EL (cell line): Measurements from ENCODE around the gene SRXN1.

Source experiments
- DNase-seq: peaks from one replicate; pipeline ENCODE4 v3.0.0-alpha.2; 2016

The SRXN1 gene

GRCh38 chr20:675033-675452 lies 22.0 kb upstream of the SRXN1 start:
- DNase-seq = no peak

GRCh38 chr20:673603-674001 lies 20.6 kb upstream of the SRXN1 start:
- DNase-seq = no peak

DNA sequence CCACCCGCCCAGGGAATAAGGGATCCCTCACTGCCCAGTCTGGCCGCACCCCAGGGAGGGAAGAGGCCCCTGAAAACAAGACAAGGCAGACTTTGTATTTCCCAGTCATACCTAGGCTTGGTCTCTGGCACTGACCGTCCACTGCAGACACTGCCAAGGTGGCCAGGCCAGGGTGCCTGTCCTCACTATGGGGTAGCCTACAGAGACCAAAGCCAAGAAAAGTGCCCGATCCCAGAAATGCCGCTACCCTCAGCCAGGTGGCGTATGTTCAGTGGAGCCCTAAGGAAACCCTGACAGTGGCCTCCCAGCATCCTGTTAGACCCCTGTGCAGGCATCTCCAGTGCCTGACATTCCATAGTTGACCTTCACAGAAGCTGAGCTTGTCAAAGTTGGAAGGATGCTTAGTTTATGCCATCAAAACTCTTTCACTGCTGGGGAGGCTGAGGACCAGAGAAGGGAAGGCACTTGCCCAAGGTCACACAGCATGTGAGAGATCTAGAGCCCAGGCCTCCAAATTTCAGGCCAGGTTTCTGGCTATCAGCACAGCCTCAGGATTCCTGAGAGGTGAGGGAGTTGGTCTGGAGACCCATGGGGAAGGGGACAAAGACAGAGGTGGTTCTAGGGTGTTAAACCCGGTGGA lies 20.1 kb upstream of the SRXN1 start:
- no peak for DNase-seq

- DNase-seq = no peak
Observed at GRCh38 chr20:671252-672030, 18.4 kb upstream of the SRXN1 start.

DNA sequence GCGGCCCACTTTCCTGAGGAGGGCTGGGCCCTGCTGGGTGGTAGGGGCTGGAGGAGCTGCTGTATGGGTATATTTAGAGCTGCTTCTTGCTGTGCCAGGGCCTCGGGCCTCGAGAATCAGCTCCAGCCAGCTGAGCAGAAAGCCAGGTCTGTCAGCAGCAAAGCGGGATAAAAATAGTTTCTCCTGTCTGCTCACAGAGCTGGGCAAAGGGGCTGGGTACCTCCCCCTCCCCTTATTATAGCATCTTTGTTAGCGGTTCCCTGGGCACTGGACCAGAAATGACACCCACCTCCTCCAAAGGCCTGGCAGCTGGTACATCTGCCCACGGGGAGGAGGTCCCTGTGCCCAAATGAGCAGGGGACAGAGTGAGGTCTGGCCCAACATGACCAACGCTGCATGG lies 16.6 kb upstream of the SRXN1 start:
- DNase-seq = no peak

GRCh38 chr20:668638-669037 lies 15.6 kb upstream of the SRXN1 start:
- no peak for DNase-seq

DNA sequence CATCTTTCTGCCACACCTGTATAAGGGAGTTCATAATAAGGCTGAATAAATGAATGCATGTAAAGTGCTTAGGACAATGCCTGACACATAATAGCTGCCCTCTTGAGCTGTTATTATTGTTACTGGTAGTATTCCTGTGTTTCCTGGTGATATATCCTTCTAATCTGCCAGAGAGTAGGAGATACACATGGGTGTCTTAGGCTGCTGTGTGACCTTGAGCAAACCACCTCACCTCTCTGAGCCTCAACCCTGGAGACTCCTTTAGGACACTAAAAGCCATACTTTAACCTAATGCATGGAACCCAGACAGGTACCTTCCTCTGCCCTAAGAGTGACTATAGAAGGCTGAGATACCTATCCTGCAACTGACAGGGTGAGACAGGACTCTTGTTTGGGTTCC lies 15.1 kb upstream of the SRXN1 start:
- DNase-seq = no peak

GRCh38 chr20:667351-668034 lies 14.5 kb upstream of the SRXN1 start:
- DNase-seq = peak; percentile 49

- DNase-seq = no peak
Observed at GRCh38 chr20:666877-667276, 13.9 kb upstream of the SRXN1 start.

DNA sequence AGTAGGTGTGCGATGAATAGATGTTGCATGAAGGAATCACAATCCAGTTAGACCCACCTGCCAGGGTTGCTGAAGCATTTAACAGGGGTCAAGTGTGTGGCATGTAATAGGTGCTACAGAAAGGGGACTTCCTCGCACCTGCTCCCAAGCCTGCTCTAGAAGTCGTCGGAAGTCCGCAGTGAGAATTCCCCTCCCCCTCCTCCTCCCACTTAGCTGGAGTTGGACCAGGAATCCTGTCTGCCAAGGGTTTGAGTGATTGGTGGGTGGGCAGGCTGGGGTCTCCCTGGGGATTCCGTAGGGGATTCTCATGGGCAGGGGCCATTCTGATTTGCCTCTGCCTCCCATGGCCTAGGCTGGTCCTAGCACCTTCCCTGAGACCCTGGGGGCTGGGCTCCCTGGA lies 12.3 kb upstream of the SRXN1 start:
- no peak for DNase-seq

GRCh38 chr20:664576-664975 lies 11.6 kb upstream of the SRXN1 start:
- DNase-seq = no peak

DNA sequence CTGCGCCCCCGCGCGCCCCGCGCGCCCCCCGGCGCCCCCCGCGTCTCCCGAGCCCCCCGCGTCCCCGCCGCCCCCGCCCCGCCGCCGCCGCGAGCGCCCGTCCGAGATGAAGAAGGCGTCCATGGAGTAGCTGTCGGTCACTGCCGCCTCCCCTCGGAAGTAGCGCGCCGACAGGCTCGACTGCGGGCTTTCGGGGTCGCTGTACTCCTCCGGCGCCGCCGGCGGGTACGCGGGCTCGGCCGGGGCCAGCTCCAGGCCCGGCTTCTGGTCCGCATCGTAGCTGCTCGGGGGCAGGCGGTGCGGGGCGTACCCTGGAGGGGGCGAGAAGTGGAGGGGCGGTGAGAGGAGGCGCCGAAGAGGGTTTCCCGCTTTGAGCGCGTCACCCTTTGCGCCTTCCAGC lies 11.2 kb upstream of the SRXN1 start:
- no peak for DNase-seq

DNA sequence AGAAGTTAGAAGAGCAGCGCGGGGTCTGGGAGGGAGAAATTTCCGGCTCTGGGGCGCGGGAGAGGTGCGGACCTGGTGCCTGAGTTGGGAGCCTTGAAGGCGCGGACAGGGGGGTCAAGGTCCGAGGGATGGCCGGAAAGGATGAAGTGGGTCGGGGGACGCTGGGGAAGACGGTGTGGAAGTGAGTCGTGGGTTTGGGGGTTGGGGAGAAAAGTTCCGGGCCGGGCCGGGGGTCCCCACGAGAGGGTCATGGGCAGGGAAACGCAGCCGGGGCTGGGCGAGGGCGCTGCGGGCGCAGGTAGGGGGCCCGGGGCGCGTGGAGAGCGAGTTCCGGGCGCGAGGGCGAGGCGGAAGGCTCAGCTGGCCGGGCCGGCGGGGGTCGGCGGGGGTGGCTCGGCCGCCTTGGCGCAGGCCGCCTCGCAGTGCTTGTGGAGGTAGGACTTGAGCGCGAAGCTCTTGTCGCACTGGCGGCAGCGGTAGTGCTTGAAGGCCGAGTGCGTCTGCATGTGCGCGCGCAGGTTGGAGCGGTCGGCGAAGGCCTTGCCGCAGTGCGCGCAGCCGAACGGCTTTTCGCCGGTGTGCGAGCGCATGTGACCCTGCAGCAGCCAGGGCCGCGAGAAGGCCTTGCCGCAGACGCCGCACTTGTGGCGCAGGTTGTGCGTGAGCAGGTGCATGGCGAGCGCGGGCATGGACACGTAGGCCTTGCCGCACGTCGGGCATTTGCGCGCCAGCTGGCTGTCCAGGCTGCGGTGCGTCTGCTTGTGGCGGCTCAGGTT lies 10.5 kb upstream of the SRXN1 start:
- peak; percentile 21 for DNase-seq

DNA sequence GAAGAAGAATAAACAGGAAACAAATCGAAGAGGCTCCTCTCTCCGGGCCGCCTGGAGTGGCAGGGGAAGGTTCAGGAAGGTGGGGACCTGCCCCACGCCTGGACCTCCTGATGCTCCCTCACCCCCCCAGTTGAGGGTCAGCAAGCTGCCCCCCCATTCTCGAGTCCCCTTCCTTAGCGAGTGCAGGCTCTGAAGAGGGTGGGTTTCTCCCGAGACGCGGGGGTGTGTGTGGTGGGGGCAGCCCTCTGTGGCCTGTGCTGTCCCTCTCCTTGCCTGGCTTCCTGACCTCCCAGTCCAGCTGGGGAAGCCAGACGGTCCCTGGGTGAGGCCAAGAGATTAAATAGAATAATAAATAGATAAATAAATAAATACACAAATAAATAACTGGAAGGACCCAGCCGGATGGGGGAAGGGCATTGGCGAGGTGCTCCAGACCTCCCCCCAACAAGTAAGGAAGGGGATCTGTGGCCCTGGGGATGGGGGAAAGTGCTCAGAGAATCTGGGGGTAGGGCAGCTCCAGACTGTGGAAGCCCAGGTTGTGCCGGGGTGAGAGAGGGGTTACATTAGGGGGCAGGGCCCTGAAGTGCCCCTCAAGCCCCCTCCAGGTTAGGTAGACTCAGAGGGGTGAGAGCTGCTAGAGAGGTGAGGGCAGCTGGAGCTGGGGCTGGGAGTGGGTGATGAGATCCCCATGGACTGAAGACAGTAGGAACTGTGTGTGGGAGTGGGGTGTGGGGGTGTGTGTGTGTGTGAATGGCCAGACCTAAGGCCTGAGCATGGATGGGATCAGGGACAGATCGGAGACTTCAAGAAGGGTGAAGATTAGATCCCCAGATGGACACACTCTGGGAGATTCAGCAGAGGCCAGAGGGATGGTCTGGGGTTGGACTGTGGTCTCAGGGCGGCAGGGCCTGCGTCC lies 9.5 kb upstream of the SRXN1 start:
- no peak for DNase-seq

DNA sequence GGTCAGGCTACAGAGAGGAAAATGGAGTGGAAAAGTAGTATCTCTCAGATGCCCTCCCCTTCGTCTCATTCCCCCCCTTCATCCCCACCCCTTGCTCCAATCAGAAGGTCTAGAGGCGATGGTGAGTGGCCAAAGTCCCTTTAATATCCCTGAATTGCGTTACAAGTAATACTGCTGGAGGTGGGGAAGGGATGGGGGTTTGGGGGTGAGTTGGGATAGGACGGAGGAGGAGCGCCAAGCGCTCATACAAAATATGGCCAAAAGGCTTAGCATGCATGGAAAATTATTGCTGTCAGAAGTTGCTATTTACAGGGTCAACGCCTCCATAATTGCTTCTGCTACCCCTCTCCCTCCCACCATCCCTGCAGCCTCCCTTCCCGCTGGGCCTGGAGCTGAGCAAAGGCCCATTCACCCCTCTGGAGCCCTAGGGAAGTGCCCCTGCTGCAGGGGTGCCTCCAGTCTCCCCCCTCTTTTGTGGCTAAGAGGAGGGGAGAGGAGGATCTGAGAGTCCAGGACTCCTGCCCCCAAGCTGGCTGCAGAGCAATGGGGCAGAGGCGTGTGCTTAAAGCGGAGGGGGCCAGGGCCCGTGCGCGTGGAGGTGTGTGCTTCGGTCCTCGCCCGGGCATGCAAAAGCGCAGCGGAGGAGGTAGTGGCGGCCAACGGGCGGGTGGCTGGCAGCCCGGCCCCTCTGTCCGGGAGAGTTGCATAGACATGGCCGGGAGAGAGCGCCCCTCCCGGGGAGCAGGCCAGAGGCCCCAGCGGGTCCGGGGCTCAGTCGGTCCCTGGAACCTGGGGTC lies 8.7 kb upstream of the SRXN1 start:
- no peak for DNase-seq

- DNase-seq = peak; percentile 38
Observed at GRCh38 chr20:658731-659291, 5.8 kb upstream of the SRXN1 start.

- no peak for DNase-seq
Observed at GRCh38 chr20:658202-658601, 5.2 kb upstream of the SRXN1 start.

GRCh38 chr20:655726-656624 lies 3.0 kb upstream of the SRXN1 start:
- DNase-seq = no peak

- DNase-seq = no peak
Observed at GRCh38 chr20:654417-654750, 1.4 kb upstream of the SRXN1 start.
